Activated CD4-positive, CD25-positive, alpha-beta regulatory T cell treated with anti-CD3 and anti-CD28 coated beads, Interleukin-2, amount 50 U/mL, for 24 hours (primary cell): ENCODE data around the gene LRRC3C.
"Not testable (repeated sequence)": the region's sequence is repeated elsewhere in the genome, so short reads cannot be mapped to it uniquely, and the experiment has no call there.

Experiments used
- ATAC-seq, 2 donors: fragments of 150-1000 bp; cut with Tn5 transposase; one replicate each; pipeline ENCODE4 v1.10.0; 2021; ENCODE audit warnings: mild to moderate bottlenecking in 1 of 2, moderate library complexity in 1 of 2

The LRRC3C gene, protein sequence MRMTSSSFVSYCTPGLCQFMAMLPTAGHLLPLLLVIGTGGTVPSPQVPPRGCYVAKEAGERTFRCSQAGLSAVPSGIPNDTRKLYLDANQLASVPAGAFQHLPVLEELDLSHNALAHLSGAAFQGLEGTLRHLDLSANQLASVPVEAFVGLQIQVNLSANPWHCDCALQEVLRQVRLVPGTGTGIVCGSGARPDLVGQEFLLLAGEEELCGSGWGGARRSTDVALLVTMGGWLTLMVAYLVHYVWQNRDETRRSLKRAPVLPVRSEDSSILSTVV

DNA sequence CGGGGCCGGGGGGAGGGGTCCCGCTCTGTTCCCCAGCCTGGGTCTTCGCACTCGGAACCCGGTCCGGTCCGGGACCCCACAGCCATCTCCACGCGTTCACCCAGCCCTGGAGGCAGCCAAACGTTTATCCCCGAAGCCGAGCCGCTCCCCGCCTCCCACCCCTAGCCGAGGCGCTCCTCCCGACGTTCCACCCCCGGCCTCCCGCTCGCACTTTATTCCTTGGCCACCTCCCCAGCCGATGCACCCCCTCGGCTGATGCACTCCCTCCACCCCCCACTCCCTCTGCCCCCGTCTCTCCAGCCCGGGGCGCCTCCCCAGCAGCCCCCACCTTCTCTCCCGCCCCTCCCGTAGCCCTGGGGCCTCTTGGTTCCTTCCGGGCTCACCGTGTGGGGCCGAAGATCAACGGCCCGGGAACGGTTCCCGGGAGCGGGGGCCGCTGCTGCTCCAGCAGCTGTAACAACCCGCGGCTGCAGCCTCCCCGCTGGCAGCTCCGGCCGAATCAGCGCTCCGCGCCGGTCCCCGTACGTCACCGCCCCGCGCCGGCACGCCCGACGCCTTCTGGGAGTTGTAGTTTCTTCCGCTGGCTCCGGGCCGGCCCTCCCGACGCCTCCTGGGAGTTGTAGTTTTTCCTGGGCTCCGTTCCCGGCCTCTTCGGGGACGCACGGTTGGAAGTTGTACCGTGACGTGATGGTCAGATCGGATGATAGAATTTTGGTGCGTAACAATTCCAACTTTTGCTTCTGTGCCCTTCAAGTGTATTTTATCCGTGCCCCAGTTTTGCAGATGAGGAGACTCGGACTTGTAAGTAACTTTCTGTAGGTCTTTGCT is at the start of gene LRRC3C, which contains the start of gene ORMDL3:
LRRC3C (plus strand) TSS at position 632 of the 828 bp plus-strand sequence. CDS start 13,792 bp downstream, outside the sequence.
ORMDL3 (minus strand) TSS at position 501 of the 828 bp plus-strand sequence. CDS start 3,398 bp downstream, outside the sequence.
- ATAC-seq, result peak; percentile 85 to 86

DNA sequence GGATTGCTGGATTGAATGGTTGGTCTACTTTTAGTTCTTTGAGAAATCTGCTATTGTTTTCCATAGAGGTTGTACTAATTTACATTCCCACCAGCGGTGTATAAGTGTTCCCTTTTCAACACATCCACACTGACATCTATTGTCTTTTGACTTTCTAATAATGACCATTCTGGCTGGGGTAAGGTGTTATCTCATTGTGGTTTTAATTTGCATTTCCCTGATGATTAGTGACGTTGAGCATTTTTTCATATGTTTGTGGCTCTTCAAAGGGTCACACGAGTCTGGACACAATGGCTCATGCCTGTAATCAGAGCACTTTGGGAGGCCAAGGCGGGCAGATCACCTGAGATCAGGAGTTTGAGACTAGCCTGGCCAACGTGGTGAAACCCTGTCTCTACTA is 41.4 kb upstream of the LRRC3C start:
- ATAC-seq, result not testable (repeated sequence)

DNA sequence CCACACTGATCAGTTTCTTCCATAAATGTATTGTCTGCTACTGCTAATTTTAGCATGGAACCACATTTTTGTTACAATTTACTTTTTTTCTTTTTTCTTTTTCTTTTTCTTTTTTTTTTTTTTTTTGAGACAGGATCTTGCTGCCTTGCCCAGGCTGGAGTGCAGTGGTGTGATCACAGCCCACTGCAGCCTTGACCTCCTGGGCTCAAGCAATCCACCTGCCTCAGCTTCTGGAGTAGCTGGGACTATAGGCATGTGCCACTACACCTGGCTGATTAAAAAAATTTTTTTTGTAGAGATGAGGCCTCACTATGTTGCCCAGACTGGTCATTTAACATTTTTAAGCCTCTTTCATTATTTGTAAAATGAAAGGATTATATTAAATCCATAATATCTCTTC is 40.5 kb upstream of the LRRC3C start:
- no peak for ATAC-seq

- no peak for ATAC-seq
Observed at GRCh38 chr17:39889200-39889599, 38.3 kb upstream of the LRRC3C start.

GRCh38 chr17:39894681-39895376 is 32.7 kb upstream of the LRRC3C start:
- peak in 1 of 2 donors; percentile 49 for ATAC-seq

DNA sequence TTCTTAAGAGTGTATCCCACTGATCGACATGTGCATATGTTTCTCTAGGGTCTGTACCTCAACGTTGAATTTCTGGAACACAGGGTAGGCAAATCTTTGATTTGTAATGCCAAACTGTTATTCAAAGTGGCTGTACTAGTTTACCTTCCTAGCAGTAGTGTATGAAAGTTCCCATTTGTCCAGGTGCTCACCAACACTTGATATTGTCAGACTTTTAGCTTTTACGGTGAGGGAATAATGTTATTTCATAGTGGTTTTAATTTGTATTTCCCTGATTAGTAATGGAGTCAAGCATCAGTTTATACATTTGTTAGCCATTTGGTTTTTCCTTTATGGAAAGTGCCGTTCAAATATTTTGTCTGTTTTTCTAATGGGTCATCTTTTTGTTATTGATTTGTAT is 29.4 kb upstream of the LRRC3C start:
- no peak for ATAC-seq

- no peak for ATAC-seq
Observed at GRCh38 chr17:39899215-39899614, 28.3 kb upstream of the LRRC3C start.

GRCh38 chr17:39902027-39902426 is 25.5 kb upstream of the LRRC3C start:
- not testable (repeated sequence) for ATAC-seq

DNA sequence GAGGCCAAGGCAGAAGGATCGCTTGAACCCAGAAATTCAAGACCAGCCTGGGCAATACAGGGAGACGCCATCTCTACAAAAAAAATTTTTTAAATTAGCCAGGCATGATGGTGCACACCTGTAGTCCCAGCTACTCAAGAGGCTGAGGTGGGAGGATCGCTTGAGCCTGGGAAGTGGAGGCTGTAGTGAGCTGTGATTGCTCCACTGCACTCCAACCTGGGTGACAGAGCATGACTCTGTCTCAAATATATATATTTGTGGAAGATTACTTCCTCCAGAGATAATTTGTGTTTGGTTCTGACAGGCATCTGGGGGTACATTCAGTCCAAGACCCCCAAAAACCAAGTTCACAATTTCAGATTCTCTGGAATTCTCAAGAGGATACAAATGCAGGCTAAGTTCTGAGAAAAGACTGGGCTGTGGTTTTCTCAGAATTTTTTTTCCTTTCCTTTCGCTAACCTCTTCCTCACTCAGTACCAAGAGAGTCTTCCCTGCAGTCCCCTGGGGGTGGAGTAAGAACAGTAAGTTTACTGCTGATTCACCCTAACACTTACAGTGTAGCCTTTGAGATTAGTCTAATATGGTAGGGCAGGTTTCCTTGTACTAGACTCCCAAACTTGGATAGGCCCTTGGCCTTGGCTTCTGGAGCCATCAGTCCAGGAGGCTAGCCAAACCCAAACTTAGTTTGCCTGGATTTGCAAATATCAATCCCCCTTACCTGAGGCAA is 24.2 kb upstream of the LRRC3C start:
- peak; percentile 58 to 80 for ATAC-seq

GRCh38 chr17:39904990-39905288 is 22.6 kb upstream of the LRRC3C start:
- ATAC-seq, result no peak

DNA sequence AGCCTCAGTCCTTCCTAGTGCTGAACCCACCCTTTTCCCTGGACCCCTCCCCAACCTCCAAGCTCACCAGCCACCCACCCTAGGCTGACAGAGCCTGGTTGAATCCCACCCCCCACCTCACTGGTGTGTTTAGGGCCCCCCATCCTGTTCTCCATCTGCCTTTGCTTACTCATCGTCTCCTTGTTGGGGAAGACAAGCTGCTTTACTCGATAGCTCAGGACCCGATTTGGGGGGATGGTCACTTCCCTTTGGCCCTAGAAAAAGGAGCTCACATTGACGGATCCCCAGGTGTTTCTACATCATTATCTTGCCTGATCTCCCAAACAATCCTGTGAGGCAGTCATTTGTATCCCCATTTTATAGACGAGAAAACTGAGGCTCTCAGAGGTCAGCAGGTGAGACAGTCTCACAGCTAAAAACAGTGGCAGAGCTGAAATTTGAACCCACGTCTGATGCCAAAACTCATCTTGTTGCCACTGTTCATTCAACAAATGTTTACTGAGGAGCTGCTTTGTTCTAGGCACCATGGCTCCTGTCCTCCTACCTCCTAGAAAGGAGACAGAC is 18.7 kb upstream of the LRRC3C start:
- no peak for ATAC-seq

- no peak for ATAC-seq
Observed at GRCh38 chr17:39913989-39914388, 13.5 kb upstream of the LRRC3C start.

- ATAC-seq, result peak in 1 of 2 donors; percentile 13
Observed at GRCh38 chr17:39915559-39915958, 12.0 kb upstream of the LRRC3C start.

DNA sequence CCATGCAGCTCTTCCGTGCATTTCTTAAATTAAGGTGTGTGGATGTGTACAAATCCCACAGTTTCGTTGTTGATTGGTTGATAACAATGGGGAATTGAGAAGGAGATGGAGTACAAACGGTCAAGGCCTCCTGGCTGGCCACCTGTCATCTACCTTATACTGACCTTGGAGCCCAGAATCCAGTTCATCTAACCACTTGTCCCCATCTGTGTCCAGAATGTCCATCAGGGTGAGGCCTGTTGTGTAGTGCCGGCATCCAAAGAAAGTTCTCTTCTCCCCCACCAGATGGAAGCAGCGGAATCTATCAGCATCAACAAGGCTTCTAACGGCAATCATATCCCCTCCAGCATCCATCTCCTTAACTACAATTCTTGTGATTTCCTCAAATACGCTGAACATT is 10.6 kb upstream of the LRRC3C start:
- no peak for ATAC-seq

GRCh38 chr17:39919087-39919683 is 8.3 kb upstream of the LRRC3C start:
- no peak for ATAC-seq

GRCh38 chr17:39920218-39921210 is 7.0 kb upstream of the LRRC3C start:
- ATAC-seq, result peak; percentile 70 to 73

GRCh38 chr17:39921323-39921722 is 6.2 kb upstream of the LRRC3C start:
- peak; percentile 50 to 58 for ATAC-seq

- ATAC-seq, result no peak
Observed at GRCh38 chr17:39922006-39922405, 5.5 kb upstream of the LRRC3C start.

DNA sequence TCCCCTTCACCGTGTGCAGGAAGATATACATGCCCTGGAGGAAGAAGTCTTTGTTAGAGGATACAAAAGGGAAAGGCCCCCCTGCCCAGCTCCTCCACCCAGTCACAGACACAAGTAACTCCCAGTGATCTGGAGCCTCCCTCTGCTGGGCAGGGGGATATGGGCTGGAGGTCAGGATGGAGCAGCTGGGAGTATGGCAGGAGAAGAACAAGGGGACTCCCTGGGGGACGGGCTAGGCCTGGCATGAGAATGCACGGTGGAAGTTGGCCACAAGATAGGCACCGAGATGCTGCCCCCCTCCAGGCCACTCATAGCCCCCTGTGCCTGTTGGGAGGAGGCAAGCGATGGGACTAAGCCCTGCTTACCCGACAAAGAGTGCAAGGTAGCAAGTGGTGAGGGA is 4.3 kb upstream of the LRRC3C start:
- ATAC-seq, result no peak

- no peak for ATAC-seq
Observed at GRCh38 chr17:39923836-39924690, 3.5 kb upstream of the LRRC3C start.
